ENCODE measurements around the gene CLCNKB.
"Not testable (repeated sequence)": the region's sequence is repeated elsewhere in the genome, so short reads cannot be mapped to it uniquely, and the experiment has no call there.

Gene CLCNKB

DNA sequence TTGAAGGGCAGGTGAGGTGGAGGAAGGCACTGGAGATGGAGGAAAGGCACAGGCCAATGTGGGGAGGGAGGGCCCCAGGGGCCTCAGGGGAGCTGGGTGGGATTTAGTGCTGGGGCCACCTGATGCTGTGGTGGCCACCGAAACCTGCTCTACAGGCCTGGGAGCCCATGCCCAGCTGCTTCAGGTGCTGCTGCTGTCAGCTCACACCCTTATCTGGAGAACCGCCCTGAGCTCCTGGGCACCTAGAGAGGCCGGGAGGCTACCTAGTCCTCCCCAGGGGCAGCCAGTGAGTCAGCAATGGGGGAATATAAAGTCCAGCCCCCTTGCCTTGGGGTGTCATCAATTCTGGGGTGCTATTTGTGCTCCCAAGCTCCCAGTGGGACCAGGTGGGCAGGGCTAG, 17.7 kb downstream of the CLCNKB start:
- no peak for DNase-seq (ENCODE audit: low read depth)

DNA sequence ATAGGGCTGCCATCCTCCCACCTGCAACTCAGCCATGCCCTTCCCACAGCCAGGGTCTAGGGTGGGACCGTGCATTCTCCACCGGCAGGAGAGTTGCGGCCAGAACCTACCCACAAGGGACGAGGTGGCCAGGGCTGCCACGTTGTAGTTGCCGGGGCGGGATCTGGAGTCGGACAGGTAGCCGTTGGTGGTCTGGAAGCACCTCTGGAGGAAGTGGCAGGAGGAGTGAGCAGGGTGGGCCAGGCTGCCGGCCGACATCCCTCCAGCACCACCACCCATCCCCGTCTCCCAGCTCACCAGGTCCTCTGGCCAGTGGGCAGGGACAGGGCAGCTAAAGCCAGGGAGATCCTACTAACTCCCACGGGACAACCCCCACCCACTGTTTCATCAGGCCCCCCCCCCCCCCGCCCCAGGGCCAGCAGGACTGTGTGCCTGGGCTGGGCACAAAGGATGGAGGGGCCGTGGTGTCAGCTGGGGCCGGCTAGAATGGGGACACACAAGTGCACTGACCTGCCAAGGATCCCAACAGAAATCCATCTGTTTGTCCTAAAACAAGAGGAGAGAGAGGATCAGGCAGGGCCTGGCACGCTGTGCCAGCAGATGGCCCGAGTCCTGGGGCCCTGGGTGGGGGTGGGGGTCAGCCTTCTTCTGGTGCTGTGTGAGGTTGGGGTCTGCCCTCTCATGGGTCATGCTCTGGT, 18.6 kb downstream of the CLCNKB start:
- not testable (repeated sequence) for DNase-seq (ENCODE audit: low read depth)

DNA sequence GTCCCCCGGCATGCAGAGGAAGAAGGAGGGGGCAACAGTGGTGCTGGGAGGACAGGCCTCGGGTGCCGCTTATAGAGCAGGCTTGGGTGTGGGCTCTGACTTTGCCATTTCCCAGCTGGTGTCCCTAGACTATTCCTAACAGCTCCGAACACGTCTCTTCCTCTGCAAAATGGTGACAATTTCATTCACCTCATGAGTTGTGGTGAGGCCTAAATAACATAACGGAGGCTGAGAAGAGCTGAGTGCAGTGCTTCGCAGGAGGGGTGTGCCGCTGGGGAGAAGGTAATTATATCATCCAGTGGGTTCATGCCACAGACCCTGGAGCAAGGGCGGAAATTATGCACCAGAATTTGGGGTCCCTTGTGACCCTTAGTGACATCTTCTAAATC, 19.1 kb downstream of the CLCNKB start:
- DNase-seq (ENCODE audit: low read depth), result not testable (repeated sequence)

DNA sequence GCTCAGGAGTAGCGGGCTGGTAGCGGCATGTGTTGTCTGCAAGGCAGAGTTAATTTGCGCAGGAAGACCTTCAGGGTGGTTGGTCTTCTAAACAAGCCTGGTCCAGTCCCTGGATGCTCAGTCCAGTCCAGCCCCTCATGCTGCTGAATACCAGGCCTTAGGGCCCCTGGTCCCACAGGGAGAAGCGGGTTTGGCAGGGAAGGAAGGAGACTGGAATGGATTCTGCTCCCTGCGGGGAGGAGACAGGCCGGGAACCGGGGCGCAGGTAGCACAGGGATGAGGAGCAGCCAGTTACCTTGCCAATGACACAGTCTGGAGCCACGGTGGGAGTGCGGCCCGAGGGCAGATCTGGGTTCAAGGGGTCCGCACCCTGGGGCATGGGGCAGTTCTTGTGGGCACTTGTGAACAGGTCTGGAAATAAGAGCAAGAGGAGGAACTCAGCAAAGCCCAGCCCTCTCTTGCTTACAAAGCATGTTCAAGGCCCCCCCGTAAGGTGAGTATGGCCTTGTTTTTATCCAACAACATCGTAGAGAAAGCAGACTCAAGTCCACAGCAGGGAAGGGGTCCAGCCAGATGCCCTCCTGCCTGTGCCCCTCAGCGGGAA, 19.7 kb downstream of the CLCNKB start:
- no peak for DNase-seq (ENCODE audit: low read depth)

DNA sequence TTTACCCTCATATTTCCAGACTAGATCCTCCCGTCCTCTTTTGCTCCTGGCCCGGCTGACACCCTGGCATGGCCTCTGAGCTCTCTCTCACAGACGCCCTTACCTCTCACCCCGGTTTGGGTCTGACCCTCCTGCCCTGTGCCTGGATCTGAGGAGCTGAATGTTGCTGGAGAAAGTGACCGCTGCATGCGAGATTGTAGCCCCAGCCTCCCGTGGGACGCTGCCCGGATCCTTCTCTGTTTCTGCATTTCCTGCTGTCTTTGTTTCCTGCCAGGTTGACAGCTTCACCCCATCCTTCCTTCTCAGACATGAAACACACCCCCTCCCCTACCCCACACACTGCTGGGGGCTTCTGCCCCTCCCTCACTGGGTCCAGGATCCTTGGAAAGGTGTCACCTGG, 20.3 kb downstream of the CLCNKB start:
- DNase-seq (ENCODE audit: low read depth), result no peak

DNA sequence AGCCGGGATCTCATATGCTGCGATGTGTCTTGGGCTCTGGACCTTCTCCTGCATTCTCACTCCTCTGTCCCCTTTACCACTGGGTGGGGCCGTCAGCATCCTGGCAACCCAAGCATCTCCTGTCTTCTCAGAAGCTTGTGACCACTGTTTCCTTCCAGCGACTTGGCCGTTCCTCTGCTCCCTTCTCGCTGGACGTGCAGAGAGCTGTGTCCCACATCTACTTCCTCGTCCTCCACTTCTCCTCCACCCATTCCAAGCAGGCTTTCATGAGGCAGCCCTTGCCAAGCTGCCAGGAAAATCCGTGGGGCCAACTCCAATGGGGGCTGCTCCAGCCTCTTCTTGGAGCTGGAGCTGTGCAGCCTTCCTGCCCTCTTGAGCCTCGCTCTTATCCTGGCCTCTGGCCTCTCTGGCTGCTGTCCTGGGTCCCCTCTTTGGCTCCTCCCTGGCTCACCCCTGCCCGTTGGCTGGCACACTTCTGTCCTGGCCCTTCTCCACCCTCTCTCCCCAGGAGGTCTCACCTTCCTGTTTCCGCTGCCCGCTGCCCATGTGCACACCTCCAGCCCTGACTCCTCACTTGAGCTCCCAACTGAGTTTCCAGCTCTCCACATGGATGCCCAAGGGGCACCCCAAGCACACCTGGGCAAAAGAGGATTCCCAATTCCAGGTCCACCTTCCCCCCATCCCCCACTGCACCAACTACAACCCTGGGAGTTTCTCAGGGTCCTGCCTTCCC, 21.1 kb downstream of the CLCNKB start:
- DNase-seq (ENCODE audit: low read depth), result no peak

DNA sequence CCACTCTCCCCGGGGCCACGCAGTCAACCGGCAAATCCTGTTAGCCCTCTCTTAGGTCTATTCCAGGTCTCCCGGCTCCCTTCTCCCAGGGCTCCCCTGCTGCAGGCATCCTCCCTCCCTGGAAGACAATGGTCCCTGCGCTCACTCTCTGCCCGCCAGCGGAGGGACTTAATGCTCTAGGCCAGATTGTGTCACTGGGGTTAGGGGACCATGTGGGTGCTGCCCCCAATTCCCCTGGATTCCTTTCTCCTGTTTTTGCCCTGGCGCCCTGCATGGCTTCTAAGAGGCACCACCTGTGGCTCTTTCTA, 21.6 kb downstream of the CLCNKB start:
- no peak for DNase-seq (ENCODE audit: low read depth)

DNA sequence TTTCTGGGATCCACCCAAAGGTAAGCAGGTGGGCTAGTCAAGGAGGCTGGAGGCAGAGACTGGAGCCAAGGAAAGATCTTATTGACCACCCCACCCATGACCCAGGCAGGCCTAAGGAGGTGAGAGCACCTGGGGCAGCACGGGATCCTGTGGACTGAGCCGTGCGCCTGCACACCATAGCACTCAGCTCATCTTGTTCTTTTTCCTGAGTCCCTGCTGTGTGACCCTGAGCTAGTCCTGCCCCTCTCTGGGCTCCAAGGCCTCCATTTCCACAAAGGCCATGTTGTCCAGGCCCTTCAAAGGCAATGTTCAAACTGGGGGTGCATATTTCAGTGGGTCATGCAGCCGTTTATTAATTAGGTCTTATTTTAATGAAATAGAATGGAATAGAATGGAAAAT, 22.7 kb downstream of the CLCNKB start:
- no peak for DNase-seq (ENCODE audit: low read depth)

DNA sequence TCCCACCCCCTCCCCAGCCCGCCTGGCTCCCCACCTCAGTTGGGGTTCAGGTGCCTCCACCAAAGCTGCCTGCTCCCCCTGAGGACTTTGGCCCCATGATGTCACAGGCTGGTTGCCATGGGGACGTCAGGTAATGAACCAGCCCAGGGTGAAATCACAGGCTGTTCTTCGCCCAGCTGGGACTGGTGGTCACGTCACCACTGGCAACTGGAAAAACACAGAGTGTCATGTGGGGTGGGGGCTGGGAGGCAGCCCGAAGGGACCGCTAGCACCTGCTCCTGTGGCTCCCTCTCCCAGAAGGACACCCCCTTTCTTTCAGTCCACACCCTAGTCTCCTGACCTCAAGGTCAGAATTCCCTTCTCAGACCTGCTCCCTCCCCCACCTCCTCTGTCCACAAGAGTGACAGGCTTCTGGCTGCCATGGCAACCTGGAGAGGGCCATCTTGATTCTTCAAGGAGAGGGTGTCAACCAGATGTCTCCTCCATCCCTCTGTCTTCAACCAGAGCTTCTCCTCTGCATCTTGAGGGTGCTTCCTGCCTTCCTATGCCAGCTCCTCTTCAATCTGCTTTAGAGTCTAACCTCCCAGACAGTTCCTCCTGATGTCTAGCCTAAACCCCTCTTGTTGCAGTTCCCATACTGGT, 23.7 kb downstream of the CLCNKB start:
- no peak for DNase-seq (ENCODE audit: low read depth)

DNA sequence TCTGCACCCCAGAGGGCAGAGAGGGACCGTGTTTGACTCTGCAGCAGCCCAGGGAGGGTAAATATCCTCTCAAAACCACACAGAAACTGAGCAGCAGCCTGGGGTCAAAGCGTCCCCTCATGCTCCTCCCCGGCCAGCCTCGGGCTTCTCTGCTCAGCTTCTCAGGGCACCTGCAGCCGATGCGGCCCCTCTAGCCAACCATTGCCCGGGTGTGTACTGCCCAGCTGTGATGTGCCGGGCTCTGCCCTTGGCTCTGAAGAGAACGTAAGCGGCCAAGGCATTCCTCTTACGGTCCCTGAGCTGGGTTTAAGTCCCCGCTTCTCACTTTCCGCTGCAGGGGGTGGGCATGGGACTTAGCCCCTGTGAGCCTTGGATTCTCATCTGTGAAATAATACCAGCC, 24.4 kb downstream of the CLCNKB start:
- no peak for DNase-seq (ENCODE audit: low read depth)

DNA sequence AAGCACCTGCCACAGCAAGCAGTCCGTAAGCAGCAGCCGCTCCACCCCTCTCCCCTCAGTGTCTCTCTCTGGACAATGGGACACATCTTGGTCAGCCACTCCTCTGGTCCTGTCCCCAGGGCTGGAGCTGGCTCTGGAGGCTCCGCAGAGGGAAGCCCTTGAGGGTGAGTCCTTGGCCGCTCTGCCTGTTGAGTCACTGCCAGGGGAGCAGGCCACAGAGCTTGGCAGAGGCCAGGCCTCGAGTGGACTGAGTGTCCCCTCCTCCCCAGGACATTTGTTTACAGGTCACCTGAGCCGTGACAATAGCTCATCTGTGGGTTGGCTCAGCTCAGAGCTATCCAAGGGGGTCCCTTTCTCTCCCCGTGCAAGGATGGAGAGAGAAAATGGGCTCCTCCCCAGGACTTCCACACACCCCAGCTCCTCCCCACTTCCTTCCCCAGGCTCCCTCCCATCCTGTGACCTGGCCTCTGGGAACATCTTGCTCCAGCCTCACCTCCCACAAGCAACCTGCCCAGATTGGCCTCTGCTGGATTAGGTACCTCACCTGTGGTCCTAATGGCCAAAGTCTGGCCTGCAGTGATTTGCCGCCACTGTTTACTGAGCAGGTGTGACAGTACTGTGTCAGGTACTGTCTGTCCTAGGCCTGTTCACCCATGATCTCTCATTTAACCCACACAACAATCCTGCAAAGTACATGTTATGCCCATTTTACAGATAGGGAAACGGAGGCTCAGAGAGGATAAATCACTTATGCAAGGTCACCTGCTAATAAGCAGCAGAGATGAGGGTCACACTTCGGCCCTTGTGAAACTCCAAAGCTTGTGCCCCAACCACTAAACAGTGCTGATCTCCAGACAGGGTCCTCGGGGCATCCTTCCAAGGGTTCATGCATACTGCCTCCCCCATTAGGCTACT, 25.0 kb downstream of the CLCNKB start:
- DNase-seq (ENCODE audit: low read depth), result no peak

DNA sequence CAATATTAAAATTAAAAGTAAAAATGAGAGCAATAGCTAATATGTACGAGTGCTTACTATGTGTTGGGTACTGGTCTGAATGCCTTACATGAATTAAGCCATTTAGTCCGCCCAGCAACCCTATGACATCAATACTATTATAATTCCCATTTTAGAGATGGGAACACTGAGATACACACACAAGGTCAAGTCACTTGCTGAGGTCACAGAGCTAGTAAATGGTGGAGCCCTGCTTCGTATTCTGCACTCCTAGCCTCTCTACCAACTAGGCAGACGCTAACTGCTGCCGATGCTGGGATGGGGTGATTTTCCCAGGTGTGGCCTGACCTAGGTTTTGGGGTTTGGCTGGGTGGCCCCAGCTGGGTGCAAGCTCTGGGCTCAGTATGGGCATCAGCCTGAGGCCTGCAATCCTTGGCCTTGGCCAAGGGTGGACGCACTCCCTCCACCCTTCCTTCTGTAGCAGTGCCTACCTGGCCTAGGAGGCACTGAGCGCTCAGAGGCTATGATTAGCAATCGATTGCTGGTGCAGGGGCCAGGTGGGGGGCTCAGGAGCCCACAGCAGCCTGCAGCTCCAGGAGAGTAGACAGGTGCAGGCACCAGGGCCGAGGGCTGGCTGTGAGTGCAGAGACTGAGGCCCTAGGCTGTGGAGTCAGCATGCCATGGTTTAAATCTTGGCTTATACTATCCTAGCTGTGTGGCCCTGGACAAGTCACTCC, 27.2 kb downstream of the CLCNKB start:
- DNase-seq (ENCODE audit: low read depth), result no peak

DNA sequence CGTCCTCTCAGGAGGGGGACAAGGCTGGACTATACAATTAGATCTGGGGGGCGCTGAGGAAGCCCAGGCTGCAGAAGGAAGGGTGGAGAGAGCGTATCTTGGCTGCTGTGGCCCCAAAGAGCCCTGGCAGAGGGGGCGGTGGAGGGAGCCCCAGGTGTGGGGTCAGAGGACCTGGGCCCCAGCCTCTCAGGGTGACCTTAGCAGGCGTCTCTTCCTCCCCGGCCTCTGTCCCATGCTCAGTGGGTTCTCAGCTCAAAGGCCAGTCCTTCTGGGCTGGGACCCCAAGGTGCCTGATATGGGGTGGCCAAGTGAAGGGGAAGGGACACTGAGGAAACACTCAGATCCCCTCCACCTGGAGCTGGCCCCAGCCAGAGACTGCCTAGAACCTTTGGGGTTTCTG, 28.0 kb downstream of the CLCNKB start:
- no peak for DNase-seq (ENCODE audit: low read depth)

DNA sequence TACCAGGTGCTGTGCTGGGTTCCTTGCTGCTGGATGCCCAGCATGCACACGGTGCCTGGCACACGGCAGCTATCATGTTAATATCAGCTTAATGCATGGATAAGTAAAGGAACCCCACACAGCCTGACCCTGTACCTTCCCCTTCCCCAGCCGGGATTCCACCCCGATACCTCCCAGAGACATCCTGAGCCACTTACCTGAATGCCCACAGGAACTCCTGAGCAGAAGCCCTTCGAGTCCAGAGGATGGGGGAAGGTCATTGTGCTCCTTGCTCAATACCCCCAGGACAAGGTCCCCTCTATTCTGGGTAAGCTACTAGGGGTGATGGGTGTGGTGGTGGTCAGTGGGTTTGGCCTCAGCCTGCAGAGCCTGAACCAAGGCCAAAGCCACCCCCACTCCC, 28.5 kb downstream of the CLCNKB start:
- DNase-seq (ENCODE audit: low read depth), result no peak

DNA sequence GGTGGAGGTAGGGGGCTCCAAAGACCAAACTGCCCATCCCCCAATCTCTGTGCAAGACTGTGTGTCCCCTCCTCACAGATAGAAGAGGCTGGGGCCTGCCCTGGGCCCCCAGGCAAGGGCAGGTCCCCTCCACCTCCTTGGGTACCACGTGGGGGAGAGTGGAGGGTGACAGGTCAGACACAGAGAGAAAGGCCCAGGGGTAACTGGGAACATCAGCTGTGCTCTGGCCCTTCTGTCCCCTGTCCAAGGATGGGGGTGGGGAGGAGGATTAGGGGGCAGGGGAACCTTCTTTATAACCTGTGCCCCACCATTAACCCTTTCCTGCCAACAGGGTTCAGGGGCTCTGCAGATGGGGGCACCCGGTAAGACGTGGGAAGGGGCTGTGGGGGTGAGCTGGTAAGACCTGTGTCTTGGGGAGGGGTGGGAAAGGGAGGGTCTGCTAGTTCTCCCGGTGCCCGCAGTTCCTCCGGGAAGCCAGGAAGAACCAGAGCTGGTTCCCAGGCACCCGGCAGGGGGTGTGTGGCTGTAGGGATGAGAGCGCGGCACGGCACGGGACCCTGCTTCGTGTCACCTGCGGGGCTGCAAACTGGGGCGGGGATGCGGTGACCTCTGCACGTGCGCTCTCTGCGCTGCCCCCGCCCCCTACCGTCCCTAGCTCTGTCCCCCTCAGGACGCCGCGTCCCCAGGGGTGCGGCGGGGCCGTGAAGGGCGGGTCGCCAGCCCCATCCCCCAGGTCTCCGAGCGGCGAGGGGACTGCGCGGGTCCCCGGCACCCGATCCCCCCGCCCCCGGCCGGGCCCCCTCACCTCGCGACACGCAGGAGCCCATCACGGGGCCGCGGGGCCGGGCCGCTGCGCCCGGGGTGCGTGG, 29.3 kb downstream of the CLCNKB start:
- DNase-seq (ENCODE audit: low read depth), result no peak

DNA sequence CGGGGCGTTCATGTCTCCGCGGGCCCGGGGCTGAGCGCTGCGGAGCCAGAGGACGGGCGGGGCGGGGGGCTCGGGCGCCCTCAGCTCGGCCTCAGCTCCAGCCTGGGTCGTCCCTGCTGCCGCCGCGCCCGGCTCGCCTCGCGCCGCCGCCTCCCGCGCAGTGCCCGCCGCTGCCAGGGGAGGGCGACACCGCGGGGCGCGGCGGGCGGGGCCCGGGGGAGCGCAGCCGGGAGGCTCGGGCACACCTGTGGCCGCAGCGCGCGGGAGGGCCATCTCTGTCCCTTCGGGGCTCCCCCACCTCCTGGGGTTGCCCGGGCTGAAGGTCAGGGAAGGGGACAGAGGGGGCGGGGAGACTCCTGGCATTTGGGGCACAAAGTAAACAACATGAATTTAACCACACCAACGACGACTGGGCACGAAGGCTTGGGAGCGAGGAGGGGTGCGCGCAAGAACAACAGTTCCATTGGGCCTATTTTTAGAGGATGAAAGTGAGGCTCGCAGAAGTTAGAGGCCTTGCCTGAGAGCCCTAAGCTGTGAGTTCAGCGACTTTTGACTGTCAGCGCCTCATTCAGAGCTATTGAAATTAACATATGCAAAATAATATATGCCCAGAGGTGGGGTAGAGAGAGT, 30.0 kb downstream of the CLCNKB start, which contains the start of gene FAM131C:
Gene FAM131C (minus strand): TSS at position 162 of the 630 bp plus-strand sequence. CDS start 209 bp downstream, outside the sequence.
- DNase-seq (ENCODE audit: low read depth), result peak; percentile 10

DNA sequence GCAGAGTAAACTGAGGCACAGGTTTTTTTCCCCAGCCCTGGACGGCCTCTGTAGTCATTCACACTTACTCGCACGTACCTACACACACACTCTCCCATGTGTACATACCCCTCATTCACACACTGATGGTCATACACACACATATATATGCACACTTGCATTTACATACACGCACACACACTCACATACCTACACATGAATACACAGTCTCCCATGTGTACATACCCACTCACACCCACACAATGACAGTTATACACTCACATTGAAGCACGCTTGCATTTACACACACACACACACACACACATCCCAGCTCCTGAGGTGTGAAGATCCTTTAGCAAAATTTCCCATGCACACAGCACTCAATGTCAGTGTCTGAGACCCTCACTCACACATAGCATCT, 30.6 kb downstream of the CLCNKB start:
- no peak for DNase-seq (ENCODE audit: low read depth)

DNA sequence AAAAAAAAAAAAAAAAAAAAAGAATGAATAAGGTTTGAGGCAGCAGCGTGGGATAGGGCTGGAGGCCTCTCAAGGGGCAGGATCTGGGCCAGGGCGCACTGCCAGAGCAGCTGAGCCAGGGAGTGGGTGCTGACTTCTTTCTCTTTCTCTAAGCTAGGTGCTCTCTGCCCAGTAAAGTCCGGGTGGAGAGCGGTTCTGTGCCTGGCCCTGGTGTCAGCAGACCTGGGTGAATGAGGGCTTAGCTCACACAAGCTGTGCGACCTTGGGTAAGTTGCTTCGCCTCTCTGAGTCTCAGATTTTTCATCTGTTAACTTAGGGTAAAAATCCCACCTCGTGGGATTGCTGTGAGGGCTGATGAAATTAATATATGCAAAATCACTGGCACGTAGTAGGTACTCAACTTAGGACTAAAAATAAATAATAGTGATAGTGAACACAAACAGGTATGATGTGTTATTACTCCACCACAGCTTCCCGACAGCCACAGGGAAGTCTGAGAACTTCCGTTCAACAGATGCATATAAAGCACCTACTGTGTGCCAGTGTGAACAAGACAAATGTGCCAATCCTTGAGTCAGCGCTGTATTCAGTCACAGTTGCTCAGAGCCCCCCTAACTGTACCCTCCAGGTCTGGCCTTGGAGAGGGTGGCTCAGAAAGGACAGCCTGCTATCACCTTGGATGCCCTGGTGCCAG, 31.9 kb downstream of the CLCNKB start:
- no peak for DNase-seq (ENCODE audit: low read depth)

Measured in stimulated activated CD8-positive, alpha-beta memory T cell treated with anti-CD3 and anti-CD28 coated beads, Interleukin-15, amount 100 ng/mL, for 24 hours (primary cell).